HEK293T (cell line): ENCODE measurements around the gene SYT17.

ENCODE experiments used
- ARNT ChIP-seq: fragments of 450-650 bp; IDR thresholded peaks from 2 replicates; pipeline ENCODE4 v1.6.1; 2017; ENCODE audit warnings: mild to moderate bottlenecking
- BHLHE40 ChIP-seq: fragments of 450-650 bp; IDR thresholded peaks from 2 replicates; pipeline ENCODE4 v1.6.1; 2016; ENCODE audit warnings: mild to moderate bottlenecking, moderate library complexity, borderline replicate concordance
- FOXA1 ChIP-seq: fragments of 450-650 bp; IDR thresholded peaks from 2 replicates; pipeline ENCODE4 v1.6.1; 2016; ENCODE audit warnings: mild to moderate bottlenecking
- FOXK2 ChIP-seq: fragments of 450-650 bp; IDR thresholded peaks from 2 replicates; pipeline ENCODE4 v1.6.1; 2016; ENCODE audit warnings: mild to moderate bottlenecking
- FOXM1 ChIP-seq: fragments of 450-650 bp; IDR thresholded peaks from 2 replicates; pipeline ENCODE4 v1.6.1; 2017; ENCODE audit warnings: mild to moderate bottlenecking, borderline replicate concordance
- PKNOX1 ChIP-seq: fragments of 450-650 bp; IDR thresholded peaks from 2 replicates; pipeline ENCODE4 v1.6.1; 2016
- SP1 ChIP-seq: fragments of 450-650 bp; IDR thresholded peaks from 2 replicates; pipeline ENCODE4 v1.6.1; 2017
- SUZ12 ChIP-seq: fragments of 450-650 bp; IDR thresholded peaks from 2 replicates; pipeline ENCODE4 v1.6.1; 2016; ENCODE audit warnings: mild to moderate bottlenecking
- ZNF384 ChIP-seq: fragments of 450-650 bp; IDR thresholded peaks from 2 replicates; pipeline ENCODE4 v1.6.1; 2016

GRCh38 chr16:19203374-19203966, 35.4 kb downstream of the SYT17 start:
- TF ChIP-seq SUZ12: no peak
- no peak for TF ChIP-seq PKNOX1
- no peak for TF ChIP-seq FOXK2
- TF ChIP-seq ZNF384: no peak
- TF ChIP-seq SP1: no peak
- TF ChIP-seq BHLHE40: no peak
- TF ChIP-seq ARNT: no peak
- no peak for TF ChIP-seq FOXA1
- TF ChIP-seq FOXM1: no peak
